NOMO-1 treated with dmso at 0.1 percent for 144 hours (cell line): Measurements from ENCODE around the gene SATB1.

ENCODE experiments used
- DNase-seq: peaks from one replicate; lab custom pipeline; 2025; ENCODE audit not compliant: unreplicated experiment; lab: John Stamatoyannopoulos, UW

Gene SATB1

DNA sequence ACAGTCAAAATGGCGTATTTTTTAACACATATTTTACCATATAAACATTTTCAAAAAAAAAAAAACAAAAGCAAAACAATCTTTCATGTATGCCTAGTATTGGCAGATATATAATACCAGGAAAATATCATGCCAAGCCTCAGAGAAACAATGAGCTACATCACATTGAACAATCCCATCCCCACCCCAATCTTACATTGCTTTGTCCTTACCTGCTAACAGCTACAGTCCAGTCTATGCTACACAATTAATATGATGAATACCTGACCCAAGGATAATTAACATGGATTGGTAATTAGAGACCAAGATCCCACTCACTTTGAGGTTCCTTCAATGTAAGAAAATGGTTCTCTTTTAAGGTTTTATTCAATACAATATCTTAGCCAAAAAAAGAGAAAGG is 7.6 kb upstream of the SATB1 start:
- no peak for DNase-seq

DNA sequence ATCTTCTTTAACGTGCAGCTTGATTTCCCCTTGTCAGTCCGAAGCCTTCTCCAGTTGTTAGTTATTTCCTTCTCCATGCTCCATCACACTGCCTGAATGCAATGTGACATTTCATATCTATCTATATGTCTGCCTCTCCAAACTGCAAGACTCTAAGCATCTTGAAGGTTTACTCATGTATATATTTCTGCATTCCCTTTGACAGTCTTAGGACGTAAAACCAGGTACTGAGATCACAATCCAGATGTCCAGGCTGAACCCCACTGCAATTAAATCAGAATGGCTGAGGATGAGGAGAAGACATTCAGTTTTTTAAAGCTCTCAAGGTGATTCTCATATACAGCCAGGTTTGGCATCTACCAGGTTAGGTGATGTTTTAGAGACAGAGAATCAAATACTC is 6.1 kb upstream of the SATB1 start:
- DNase-seq = no peak

DNA sequence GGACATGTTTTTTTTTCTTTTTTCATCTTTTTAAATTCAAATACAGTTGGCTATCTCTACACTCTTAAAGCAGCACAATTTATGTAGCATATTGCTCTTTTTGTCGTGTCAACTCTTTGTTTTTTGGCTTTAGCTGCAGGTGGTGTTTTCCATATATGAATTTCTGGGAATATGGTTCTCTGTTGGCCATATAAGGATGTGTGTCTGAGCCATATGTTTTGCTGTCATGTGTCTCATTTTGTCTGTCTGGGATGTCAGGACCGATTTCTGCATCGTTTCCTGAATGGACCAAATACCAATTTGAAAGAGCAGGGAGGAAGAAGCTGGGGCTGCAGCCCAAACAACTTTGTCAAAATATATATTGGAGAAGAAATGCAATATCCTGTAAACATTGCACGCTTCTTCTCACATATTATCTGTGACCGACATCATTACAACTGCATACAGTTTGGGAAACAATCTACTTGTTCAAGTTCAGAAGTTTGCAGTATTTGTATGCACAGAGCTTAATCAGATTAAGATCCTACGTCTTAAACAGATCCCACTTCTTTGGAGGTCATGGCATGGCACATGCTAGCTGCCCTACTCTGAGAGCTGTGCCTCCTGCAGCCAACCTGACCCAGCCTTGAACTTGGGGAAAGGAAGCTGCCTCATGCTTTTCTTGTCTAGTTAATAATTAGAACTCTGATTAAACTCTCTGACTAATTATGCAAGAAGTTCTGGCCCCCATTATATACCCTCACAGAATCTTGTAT is 4.0 kb upstream of the SATB1 start:
- DNase-seq = no peak

DNA sequence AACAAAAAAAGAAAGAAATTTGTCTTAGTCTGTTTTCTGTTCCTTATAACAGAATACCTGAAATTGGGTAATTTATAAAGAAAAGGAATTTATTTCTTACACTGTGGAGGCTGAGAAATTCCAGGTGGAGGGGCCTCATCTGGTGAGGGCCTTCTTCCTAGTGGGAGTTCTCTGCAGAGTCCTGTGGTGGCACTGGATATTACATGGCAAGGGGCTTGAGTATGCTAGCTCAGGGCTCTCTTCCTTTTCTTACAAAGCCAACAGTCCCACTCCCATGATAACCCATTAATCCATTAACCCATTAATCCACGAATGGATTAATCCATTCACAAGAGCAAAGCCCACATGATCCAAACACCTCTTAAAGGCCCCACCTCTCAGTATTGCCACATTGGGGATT is 2.9 kb upstream of the SATB1 start:
- no peak for DNase-seq

DNA sequence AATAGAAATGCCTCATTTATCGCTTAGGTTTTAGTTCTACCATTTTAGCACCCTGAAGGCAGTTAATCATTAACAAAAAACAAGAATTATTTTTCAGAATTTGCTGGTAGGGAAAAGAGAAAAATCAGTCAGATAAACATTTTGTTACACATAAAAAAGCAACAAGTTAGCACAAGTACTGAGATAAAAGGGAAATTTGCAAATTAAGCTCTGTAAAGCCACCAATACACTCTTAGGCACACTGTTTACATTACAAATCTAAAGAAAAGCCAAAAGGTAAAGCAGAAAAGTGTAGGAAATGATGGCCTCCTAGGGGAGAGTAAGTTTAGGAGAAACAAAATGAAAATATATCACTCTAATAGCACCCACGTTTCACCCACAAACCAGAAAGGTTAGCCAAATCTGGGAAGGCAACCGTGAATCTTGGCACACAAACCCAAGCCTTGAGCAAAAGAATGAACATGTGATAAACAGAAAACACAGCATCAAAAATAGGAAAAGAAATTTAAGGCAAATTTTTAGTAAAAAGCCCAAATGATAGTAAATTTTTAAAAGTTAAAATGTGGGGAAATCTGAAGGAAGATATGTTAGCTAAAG is 1.6 kb upstream of the SATB1 start:
- DNase-seq = no peak

DNA sequence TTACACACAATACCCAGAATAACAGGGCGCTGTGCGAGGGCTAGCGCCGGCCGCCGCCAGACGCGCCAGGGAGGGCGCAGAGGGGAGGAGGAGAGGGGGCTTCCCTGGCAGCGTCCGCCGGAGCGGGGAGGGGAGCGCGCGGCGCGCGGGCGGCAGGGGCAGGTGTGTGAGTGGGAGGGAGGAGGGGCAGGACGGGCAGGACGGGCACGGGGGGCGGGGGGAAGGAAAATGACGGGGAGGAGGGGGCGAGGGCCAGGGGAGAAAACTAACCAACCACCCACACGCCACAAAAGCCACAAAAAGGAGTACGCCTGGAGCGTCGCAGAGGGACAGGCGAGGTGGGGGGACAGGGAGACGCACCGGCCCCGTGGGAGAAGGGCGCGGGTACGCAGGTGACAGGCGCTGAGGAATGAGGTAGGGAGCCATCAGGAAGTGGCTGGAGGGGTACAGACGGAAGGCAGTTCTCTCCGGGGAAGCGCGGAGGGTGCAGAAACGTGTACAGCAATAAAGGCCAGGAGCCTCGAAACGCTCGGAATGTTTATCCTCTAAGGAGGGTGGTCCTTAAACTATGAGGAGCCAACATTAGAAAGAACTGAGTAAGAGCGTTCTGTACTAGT is 610 bp upstream of the SATB1 start:
- DNase-seq = peak; percentile 52

DNA sequence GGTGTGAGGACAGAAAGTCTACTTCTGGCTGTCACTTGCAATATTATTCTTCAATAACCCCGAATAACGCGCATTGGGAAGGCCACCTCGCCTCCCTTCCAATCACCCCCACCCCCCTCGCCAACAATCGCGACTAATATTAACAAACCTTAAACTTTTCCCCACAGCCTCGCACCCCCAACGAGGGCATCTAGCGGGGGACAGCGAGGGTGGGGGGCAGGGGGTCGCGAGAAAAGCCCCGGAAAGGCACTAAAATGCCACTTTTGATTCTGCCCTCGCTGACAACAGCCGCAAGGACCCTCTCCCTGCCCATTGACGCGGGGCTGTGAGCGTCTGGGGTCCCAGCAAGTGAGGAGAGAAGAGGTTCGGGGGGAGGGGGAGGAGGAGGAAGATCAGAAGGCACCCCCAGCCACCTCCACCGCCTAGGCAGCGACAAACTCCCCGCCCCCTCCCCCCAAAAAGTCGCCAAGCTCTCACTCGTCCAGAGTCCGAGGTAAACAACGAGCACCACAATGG is 868 bp downstream of the SATB1 start:
- no peak for DNase-seq

DNA sequence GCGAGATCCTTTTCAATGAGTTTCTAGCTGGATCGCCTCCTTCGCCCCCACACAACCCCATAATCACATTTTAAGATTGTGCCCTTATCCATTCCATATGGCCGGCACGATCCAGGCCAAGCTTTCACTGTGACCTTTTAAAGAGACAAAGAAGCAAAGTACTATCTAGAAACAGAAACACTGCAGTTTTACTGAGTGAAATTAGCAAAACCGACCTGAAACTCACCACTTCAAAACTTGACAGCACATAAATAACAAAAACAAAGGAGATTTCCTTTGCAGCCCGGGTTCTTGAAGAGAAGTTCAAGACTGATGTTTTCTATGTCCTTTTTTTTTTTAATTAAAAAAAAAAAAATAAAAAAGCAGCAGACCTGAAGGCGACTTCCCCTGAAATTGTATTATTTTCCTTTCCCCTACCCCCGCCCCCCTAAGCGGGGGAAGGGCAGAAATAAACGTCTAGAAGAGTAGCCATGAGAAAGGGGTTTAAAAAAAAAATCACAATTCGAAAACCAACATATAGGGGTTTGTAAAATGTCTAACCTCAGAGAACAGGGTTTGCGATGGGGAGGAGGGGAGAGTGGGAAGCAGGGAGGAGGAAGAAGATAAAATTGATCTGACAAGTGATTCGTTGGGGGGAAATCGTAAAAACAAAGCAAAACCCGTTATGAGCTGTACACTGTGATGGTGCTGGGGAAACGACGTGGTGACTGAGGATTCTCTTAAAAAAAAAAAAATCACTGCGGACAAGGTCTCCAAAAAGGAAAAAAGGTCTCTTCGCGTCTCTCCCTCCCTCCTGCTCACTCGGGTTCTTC is 1.5 kb downstream of the SATB1 start:
- peak; percentile 30 for DNase-seq

DNA sequence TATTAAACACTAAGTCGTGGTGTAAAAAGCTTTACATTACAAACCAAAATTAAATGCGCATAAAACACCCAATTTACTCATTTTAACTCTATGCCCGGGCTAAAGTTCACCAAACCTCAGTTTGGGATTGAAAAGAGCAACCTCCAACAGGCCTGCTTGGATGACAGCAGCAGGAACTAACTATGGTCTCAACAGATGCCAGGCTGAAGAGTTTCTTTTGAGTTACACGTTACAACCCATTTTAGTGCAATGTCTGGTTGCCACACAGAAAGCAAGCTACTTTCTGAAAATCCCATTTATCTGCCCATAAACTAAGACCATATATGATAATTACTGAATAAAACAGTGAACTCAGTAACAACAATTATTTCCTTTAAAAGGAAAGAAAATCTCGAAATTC is 2.2 kb downstream of the SATB1 start:
- DNase-seq = no peak

DNA sequence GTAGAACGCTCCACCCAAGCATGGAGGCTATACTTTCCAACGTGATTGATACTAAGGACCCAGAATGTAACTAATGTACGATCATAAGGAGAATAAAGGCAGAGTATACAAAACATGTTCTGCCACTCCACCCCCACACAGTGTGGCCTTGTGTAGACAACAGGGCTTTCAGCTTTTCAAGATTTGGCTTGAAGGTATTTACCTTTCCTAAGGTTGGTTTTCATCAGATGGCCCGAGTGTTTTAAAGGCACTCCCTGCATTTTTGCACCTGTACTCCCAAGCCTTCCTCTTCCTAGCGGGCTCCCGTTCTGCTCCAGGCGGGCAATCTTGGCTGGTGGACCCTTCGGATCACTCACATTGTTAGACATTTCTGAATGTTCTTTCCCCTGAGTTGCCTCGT is 4.6 kb downstream of the SATB1 start:
- DNase-seq = no peak

DNA sequence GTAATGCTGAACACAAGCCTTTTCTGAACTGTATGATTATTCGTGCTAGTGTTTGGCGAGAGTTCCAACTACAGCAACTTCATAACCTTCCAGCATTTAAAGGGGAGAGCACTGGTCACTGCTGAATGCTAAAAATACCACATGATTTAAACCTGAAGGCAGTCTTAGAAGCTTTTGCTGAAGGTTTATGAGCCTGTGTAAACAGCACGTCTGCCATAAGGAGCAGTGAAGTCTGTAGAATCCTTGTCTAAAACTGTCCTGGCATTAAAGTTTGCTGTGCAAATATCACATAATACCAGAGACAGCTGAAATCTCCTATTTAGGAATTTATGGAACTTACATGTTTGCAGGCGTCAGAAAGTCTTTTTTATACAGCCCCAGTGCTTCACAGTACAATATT is 5.9 kb downstream of the SATB1 start:
- DNase-seq = no peak

DNA sequence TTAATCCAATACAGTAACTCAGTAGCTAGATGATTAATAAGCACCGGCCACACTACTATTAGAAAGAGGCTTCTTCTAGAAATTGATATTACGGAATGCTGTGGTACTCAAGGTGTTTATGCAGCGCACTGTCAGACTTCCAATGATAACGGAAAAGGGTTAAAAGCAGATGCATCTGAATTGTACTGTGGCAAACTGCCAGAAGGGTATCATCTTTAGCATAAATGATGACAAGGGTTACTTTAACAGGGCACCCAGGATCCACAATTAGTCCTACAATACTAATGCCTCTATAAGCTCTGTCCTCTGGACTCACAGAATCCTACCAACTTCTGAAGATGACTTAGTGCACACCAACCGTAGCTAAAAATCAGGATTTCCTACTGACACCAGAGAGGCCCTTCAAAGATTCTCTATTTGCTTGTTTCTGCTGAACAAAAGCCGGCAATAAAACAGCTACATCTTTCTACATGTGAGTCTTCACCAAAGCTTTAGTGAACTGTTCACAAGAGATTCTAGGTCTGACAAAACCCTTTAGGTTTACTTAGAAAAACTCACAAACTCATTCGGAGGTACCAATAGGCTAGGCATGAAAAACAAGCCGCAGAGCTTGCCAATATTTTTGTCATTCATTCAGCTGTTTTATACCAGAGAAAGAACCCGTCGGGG is 7.1 kb downstream of the SATB1 start:
- DNase-seq = no peak

DNA sequence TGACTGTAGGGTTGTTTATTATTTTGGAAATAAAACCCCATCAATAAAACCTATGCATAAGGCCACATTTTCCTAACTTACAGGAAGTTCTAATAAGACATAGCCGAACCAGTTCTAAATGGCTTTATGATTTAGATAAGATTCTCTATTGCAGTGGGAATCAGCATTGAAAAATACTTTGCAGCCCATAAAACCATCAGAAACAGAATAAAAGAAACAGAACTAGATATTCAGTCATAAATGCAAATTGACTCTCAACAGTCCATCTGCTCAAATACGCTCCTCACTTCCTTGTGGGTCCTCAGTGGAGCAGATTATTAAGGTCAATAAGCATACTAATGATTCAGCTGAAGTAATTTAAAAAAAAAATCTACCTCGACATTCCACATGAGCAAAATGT is 8.8 kb downstream of the SATB1 start:
- no peak for DNase-seq

DNA sequence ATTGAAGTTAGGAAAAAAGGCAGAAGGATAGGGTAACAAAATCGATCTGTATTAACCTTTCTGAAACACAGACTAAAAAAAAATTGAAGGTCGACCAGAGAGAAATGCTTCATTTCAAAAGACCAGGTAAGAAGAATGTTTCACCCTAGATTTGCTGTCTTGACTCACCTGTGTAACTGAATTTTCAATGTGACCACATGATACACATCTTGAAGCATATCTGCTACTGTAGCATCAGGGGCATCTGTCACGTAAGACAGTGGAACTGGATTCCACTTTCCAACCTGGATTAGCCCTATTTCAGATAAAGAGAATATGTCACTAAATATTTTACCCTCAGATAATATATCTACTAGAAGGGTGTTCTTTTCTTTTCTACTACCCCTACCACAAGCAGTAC is 9.3 kb downstream of the SATB1 start:
- no peak for DNase-seq

DNA sequence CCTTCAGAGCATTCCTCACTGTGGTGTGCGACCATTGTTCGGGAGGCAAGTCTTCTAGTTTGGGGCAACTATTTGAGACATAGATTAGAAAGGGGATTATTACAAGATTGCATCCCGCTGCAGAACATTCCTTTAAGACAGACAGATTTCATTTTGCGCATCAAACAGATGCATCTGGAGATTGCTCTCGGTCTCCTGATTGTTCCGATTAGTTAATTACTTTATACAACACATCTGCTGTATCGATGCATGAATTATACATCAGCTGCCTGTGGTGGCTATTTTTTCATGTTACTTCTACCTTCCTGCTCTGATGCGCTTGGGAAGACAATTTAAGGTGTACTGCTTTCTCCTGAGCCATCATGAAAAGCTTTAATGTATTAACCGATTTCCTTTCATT is 10.0 kb downstream of the SATB1 start:
- no peak for DNase-seq

DNA sequence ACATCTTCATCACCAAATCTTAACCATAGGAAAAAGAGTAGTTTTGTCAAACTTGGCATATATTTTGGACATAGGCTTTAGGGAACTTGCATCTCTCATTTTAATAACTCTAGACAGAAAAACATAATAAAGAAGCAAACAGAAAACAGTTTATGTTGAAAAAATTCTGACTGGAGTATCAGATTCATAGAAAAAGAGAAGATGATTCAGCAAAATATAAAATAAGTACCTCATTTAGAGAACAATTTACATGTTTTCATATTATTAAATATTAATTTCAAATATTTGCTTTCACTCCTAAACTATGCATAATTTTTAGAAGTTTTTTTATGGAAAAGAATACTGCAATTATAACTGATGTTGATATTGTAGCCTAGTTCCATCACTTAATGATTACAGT is 12.5 kb downstream of the SATB1 start:
- DNase-seq = no peak

DNA sequence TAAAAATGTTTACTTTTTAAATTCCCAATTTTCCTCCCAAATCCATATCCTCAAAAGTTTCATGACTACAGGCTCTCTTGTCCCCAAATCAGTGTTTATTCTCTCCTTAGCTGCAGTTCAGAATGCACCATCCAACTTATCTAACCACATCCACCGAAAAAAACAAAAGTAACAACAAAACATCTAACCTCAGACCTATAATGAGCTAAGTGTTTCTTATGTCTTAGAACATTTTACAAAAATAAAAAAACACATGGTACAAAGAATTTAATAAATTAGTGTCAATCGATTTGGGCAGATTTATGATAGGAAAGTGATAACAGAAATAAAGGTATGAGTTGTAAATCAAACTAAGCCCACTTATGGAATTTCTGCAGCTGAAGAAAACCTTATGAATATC is 13.6 kb downstream of the SATB1 start:
- no peak for DNase-seq

DNA sequence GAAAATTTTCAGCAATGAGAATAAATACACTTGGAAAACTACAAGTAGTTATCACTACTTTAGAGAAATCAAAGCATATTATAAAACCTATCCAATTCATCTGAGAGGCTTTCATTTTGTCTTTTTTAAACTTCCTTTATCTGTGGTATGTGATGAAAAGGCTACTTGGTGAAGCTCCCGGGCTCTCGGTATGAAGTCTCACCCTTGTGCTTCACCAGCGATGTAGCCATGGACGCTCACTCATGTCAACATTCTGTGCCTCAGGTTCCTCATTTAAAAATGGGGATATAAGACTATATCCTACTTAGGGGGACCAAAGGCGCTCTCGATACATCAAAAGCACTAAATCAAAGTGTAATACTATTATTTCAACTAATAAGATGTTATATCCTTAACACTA is 14.9 kb downstream of the SATB1 start:
- no peak for DNase-seq

DNA sequence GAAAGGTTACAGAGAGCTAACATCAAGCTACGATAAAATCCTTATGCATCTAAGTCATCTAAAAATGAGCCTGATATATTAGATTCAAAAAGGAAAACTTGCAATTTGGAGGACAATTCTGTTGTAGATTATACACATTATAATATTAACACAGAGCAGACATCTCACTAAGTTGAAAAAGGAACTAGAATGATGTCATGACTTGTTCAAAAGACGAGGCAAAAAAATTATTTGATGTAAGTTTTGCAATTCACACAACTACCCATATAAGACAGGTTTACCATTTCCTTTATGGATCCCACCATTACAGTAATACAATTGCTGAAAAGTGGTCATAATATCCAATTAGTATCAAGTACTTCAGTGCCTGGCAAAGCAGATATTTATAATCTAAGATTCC is 15.9 kb downstream of the SATB1 start:
- DNase-seq = no peak

DNA sequence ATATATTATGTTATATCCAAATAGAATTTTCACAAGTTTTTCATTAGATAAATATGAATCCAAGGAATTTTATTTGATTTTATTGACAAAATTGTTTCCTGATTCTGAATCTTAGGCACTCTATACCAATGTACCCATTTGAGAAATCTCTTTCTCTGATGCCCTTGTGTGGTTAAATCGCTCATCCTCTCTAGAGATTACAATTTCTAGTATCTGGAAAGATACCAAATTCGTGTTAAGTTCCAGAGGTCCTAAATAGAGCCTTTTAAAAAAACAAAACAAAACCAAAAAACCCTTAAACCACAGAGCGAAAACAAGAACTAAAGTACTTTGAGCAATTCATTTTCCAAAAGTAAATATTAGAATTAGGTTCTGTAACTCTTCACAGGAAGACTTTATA is 20.0 kb downstream of the SATB1 start:
- no peak for DNase-seq

DNA sequence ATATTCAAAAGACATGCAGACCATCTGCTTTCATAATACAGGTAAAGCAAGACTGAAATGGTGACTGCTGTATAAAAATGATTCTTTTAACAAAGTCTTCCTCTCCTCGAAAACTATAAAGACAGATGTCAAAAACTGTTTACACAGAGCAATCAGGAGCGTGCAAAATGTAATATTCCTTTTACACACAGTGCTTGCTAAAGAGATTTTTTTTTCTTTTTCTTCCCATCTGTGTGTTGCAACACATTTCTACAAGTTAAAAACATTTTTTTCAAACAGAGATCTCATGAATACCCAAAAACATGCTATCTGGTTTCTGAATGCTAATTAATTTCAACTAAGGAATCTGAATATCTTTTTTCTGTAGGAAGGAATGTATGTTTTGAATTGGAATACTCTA is 22.1 kb downstream of the SATB1 start:
- no peak for DNase-seq
